HG02884 (cell line): ENCODE measurements around the gene NHSL2.

ENCODE experiments used
- ATAC-seq: cut with Tn5 transposase; IDR thresholded peaks from one replicate; pipeline ENCODE4 v1.9.1; 2021; ENCODE audit warnings: mild to moderate bottlenecking, moderate library complexity; ENCODE audit not compliant: unreplicated experiment

Gene NHSL2

GRCh38 chrX:72102126-72102525 lies 191.5 kb downstream of the NHSL2 start:
- no peak for ATAC-seq

GRCh38 chrX:72102760-72103159 lies 192.1 kb downstream of the NHSL2 start:
- no peak for ATAC-seq

- peak; percentile 61 for ATAC-seq
These were observed 194.8 kb downstream of the NHSL2 start for GRCh38 chrX:72105436-72105835.

GRCh38 chrX:72107320-72107719 lies 196.7 kb downstream of the NHSL2 start:
- no peak for ATAC-seq

GRCh38 chrX:72107841-72108595 lies 197.4 kb downstream of the NHSL2 start:
- ATAC-seq = no peak

- ATAC-seq = no peak
These were observed 198.0 kb downstream of the NHSL2 start for GRCh38 chrX:72108666-72109065.

- ATAC-seq = no peak
These were observed 199.6 kb downstream of the NHSL2 start for GRCh38 chrX:72110051-72110875.

- ATAC-seq = no peak
These were observed 200.4 kb downstream of the NHSL2 start for GRCh38 chrX:72110876-72111708.

GRCh38 chrX:72113461-72113860 lies 202.8 kb downstream of the NHSL2 start:
- no peak for ATAC-seq

GRCh38 chrX:72114306-72114705 lies 203.7 kb downstream of the NHSL2 start:
- no peak for ATAC-seq

GRCh38 chrX:72114807-72115206 lies 204.2 kb downstream of the NHSL2 start:
- no peak for ATAC-seq

- ATAC-seq = no peak
These were observed 204.7 kb downstream of the NHSL2 start for GRCh38 chrX:72115380-72115779.

GRCh38 chrX:72117636-72118210 lies 207.1 kb downstream of the NHSL2 start:
- ATAC-seq = no peak

GRCh38 chrX:72120837-72121236 lies 210.2 kb downstream of the NHSL2 start:
- no peak for ATAC-seq

GRCh38 chrX:72121383-72121782 lies 210.7 kb downstream of the NHSL2 start:
- peak; percentile 63 for ATAC-seq

GRCh38 chrX:72122621-72123337 lies 212.1 kb downstream of the NHSL2 start:
- ATAC-seq = no peak

GRCh38 chrX:72123471-72124185 lies 213.0 kb downstream of the NHSL2 start:
- ATAC-seq = no peak

GRCh38 chrX:72124540-72125201 lies 214.0 kb downstream of the NHSL2 start:
- ATAC-seq = no peak
